HepG2 (cell line): ENCODE data around the gene MAP2K5. TPM values are rescaled to one million over a fixed set of nuclear protein-coding genes. Genes with fewer than 3 reads are reported as not detected.

ENCODE experiments used
- ATAC-seq: fragments of 200-7000 bp; cut with Tn5 transposase; 3 replicates; pipeline ENCODE4 v1.9.1; 2020; ENCODE audit warnings: mild to moderate bottlenecking, moderate library complexity
- BruUV-seq: library from RNA; stranded (reverse); fragments of 400-500 nt; replicated peaks from 2 replicates; lab custom pipeline; 2021; lab: Mats Ljungman, UMichigan
- CTCF ChIA-PET: fragments of 300-600 bp; formaldehyde crosslinking; extraction: SDS; loops from one replicate; lab custom pipeline; 2021; ENCODE audit warnings: low total read pairs, inconsistent platforms, low intra/inter-chr PET ratio; lab: Yijun Ruan, JAX
- POLR2A ChIA-PET: fragments of 350-600 bp; sonication (Branson Sonifier 250); formaldehyde crosslinking; loops from one replicate; lab custom pipeline; 2020; ENCODE audit warnings: antibody characterized with exemption, inconsistent platforms; lab: Yijun Ruan, JAX
- DNase-seq: peaks from one replicate; pipeline ENCODE4 v3.0.0-alpha.2; 2015; ENCODE audit warnings: low spot score
- FAIRE-seq: peaks from 3 replicates; lab custom pipeline; 2011; peaks lifted over from hg19 to GRCh38; lab: Jason Lieb, UNC
- H2AFZ ChIP-seq: one replicate; pipeline ENCODE4 v1.6.1; 2011; ENCODE audit warnings: low read length, inconsistent platforms
- H3K27ac ChIP-seq: fragments of 300-600 bp; 3 replicates; pipeline ENCODE4 v1.8.0; 2011; ENCODE audit warnings: mixed run types, mild to moderate bottlenecking, mixed read lengths, low read length, inconsistent platforms; ENCODE audit not compliant: insufficient read depth; ENCODE audit errors: extremely low read length
- H3K27me3 ChIP-seq, 2 experiments: fragments of 200-600 bp in 1 of 2; 2 replicates in 1 of 2; 3 replicates in 1 of 2; pipeline versions ENCODE4 v1.6.0 to v1.8.0; 2011; ENCODE audit warnings: low read length in 2 of 2, mild to moderate bottlenecking in 2 of 2, moderate library complexity in 2 of 2, inconsistent platforms in 1 of 2; ENCODE audit not compliant: insufficient read depth in 2 of 2, control insufficient read depth in 1 of 2
- H3K36me3 ChIP-seq, 2 experiments: fragments of 200-600 bp in 1 of 2; replicated peaks in 1 of 2; 2 replicates in 1 of 2; 3 replicates in 1 of 2; pipeline versions ENCODE4 v1.5.1 to v1.8.0; 2011; ENCODE audit warnings: low read length in 2 of 2, inconsistent platforms in 1 of 2; ENCODE audit not compliant: insufficient read depth in 2 of 2, control insufficient read depth in 1 of 2
- H3K4me1 ChIP-seq: 2 replicates; pipeline ENCODE4 v1.5.1; 2012; ENCODE audit warnings: low read length, inconsistent platforms; ENCODE audit not compliant: insufficient read depth
- H3K4me2 ChIP-seq: 2 replicates; pipeline ENCODE4 v1.6.0; 2011; ENCODE audit warnings: low read depth, low read length, inconsistent platforms
- H3K4me3 ChIP-seq, 3 experiments: fragments of 200-600 bp in 1 of 3; sonication (generic), shearing (Covaris generic) in 1 of 3; replicated peaks in 1 of 3; 2 replicates each; pipeline ENCODE4 v1.5.1; 2011 to 2016; ENCODE audit warnings: low read length in 3 of 3, inconsistent platforms in 2 of 3, low read depth in 2 of 3, mild to moderate bottlenecking in 2 of 3, control low read depth in 1 of 3, mixed read lengths in 1 of 3; ENCODE audit not compliant: insufficient read depth in 1 of 3
- H3K79me2 ChIP-seq: one replicate; pipeline ENCODE4 v1.6.1; 2011; ENCODE audit warnings: low read length, inconsistent platforms; ENCODE audit not compliant: insufficient read depth
- H3K9ac ChIP-seq: 2 replicates; pipeline ENCODE4 v1.6.0; 2011; ENCODE audit warnings: mild to moderate bottlenecking, low read depth, low read length, inconsistent platforms; ENCODE audit not compliant: insufficient read depth
- H3K9me3 ChIP-seq: 2 replicates; pipeline ENCODE4 v1.5.1; 2012; ENCODE audit warnings: mild to moderate bottlenecking, low read length
- H4K20me1 ChIP-seq: 2 replicates; pipeline ENCODE4 v1.6.0; 2011; ENCODE audit warnings: inconsistent platforms, mild to moderate bottlenecking, low read length, moderate library complexity; ENCODE audit not compliant: insufficient read depth
- HNRNPLL ChIP-seq: fragments of 200-400 bp; formaldehyde crosslinking; IDR thresholded peaks from 2 replicates; pipeline ENCODE4 v1.6.1; 2017; ENCODE audit warnings: mild to moderate bottlenecking, low read depth, low read length; ENCODE audit not compliant: poor library complexity, severe bottlenecking
- NCOR1 ChIP-seq: fragments of 200-600 bp; sonication (generic); IDR thresholded peaks from 2 replicates; pipeline ENCODE4 v1.7.0; 2017; ENCODE audit warnings: antibody characterized with exemption, low read length, borderline replicate concordance
- SMC3 ChIP-seq: IDR thresholded peaks from 2 replicates; pipeline ENCODE4 v1.6.1; 2011; ENCODE audit warnings: low read length, improper control_type of control experiment
- STAG1 ChIP-seq: sonication (generic); formaldehyde crosslinking; IDR thresholded peaks from 2 replicates; pipeline ENCODE4 v1.4.0; 2020; ENCODE audit warnings: missing genetic modification reagents
- ZFP36 ChIP-seq: fragments of 150-350 bp; IDR thresholded peaks from 2 replicates; pipeline ENCODE4 v1.6.1; 2018; ENCODE audit warnings: borderline replicate concordance, low read length, low read depth; ENCODE audit not compliant: partially characterized antibody
- ZSCAN22 ChIP-seq: sonication (generic); formaldehyde crosslinking; IDR thresholded peaks from 2 replicates; pipeline ENCODE4 v1.4.0; 2020; ENCODE audit warnings: mild to moderate bottlenecking, missing genetic modification reagents
- WGBS: methylation state at CpG from one replicate; pipeline ENCODE4 v1.1.6; 2017; ENCODE audit warnings: low lambda C conversion rate; 5-methylcytosine and 5-hydroxymethylcytosine counted together
- in situ Hi-C: cut with HindIII; loops from 2 replicates; pipeline ENCODE4 v1.10.0; 2017; ENCODE audit warnings: low pct_unique_long_range_greater_than_20kb; ENCODE audit not compliant: extremely low pct_ligation_motif_present
- intact Hi-C: fragments of 100-400 bp; cut with micrococcal nuclease; formaldehyde crosslinking; loops from one replicate; pipeline ENCODE4 v1.10.0; 2022; ENCODE audit not compliant: unreplicated experiment
- polyA plus RNA-seq, 8 experiments: library from polyadenylated mRNA; depleted of rRNA in 3 of 8; stranded (reverse) in 7 of 8; unstranded in 1 of 8; fragments of >200 nt; fragmentation: Illumina TruSeq in 4 of 8; extraction: Trizol in 4 of 8; gene quantifications; 2 replicates each; pipeline versions ENCODE4 v1.2.1 to v1.2.3, GENCODE V29; 2011 to 2016; ENCODE audit warnings: low read depth in 4 of 8, missing spikeins in 1 of 8, mixed read lengths in 1 of 8; ENCODE audit not compliant: insufficient read depth in 1 of 8
- total RNA-seq, 5 experiments: library from RNA; depleted of rRNA; stranded (reverse); fragments of >200 nt; fragmentation: Illumina TruSeq; extraction: Trizol; gene quantifications; 2 replicates each; pipeline ENCODE4 v1.2.3, GENCODE V29; 2016; ENCODE audit warnings: low read depth in 1 of 5
- TF ChIP-seq, protein P1 (sequence below): sonication (generic); formaldehyde crosslinking; IDR thresholded peaks from 2 replicates; pipeline ENCODE4 v1.5.0; 2020; ENCODE audit warnings: mild to moderate bottlenecking, missing genetic modification reagents, moderate library complexity

MAP2K5 gene
- total and polyA plus RNA-seq, 2 of the 13 experiments (the other 11 are each of a cell fraction or from before 2014, with no cell fraction given): 4.0 to 4.3 TPM

DNA sequence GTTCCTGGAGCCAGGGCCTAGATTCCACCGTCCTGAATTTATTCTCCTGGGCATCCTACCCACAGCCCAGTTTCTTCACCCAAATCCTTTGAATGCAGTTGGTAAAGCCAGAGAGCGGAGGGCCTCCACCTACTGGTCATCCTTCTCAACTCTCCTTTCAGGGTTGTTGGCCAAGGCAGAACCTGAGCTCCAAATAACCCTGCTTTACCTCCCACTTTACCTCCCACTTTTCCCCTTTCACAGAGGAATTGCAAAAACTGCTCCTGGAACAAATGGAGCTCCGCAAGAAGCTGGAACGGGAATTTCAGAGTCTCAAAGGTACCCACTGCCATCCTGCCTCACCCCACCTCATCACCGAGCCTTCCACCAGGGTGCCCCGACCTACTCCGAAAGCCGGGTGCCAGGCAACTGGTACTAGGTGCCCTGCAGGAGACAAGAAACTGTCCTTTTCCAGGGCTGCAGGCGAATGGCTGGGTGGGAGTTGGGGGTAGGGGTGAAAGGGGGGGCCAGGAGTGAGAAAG, 289.6 kb downstream of the MAP2K5 start:
- H3K79me2 ChIP-seq: no peaks in the 10 kb centered on the region
- H3K9ac ChIP-seq: no peak overlapping the region
- peak; percentile 85 for FAIRE-seq
- no peak overlapping the region for H3K27ac ChIP-seq
- ChIA-PET CTCF (interaction anchor here (1.1 kb wide), 1 partner anchor 375 kb away, joined by 3 read pairs; no protein-coding TSS in a partner anchor), POLR2A (no interaction called here)
- peaks cover 5 to 68% of the 10 kb centered on the region in 2 experiments for H3K27me3 ChIP-seq
- DNase-seq: no peak
- no peaks in the 10 kb centered on the region for H3K36me3 ChIP-seq
- WGBS: 47% methylated on average over 8 of the region's 9 CpGs
- no TSS peak for BruUV-seq
- TF ChIP-seq NCOR1: no peak
- TF ChIP-seq HNRNPLL: no peak
- TF ChIP-seq SMC3: peak; percentile 41; the same call in 1 of the 2 replicates
- no peak for TF ChIP-seq ZFP36
- TF ChIP-seq, protein P1, sequence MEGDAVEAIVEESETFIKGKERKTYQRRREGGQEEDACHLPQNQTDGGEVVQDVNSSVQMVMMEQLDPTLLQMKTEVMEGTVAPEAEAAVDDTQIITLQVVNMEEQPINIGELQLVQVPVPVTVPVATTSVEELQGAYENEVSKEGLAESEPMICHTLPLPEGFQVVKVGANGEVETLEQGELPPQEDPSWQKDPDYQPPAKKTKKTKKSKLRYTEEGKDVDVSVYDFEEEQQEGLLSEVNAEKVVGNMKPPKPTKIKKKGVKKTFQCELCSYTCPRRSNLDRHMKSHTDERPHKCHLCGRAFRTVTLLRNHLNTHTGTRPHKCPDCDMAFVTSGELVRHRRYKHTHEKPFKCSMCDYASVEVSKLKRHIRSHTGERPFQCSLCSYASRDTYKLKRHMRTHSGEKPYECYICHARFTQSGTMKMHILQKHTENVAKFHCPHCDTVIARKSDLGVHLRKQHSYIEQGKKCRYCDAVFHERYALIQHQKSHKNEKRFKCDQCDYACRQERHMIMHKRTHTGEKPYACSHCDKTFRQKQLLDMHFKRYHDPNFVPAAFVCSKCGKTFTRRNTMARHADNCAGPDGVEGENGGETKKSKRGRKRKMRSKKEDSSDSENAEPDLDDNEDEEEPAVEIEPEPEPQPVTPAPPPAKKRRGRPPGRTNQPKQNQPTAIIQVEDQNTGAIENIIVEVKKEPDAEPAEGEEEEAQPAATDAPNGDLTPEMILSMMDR (CRISPR knock-in tag): peak; percentile 55
- peak; percentile 78; the same call in 1 of the 2 replicates for TF ChIP-seq ZSCAN22 (CRISPR knock-in tag)
- peak; percentile 51 for TF ChIP-seq STAG1 (CRISPR knock-in tag)
- intact Hi-C loops (loop anchor here (2.0 kb wide), 1 partner anchor 331 kb away; no protein-coding TSS in a partner anchor), in situ Hi-C loops (loop anchor here (10.0 kb wide), 1 partner anchor 887 kb away; no protein-coding TSS in a partner anchor)
- H2AFZ ChIP-seq: no peak overlapping the region
- H3K9me3 ChIP-seq: no peaks in the 10 kb centered on the region
- H4K20me1 ChIP-seq: no peaks in the 10 kb centered on the region
- H3K4me2 ChIP-seq: no peak overlapping the region
- peaks cover 32% of the 10 kb centered on the region for H3K4me1 ChIP-seq
- H3K4me3 ChIP-seq: no peak overlapping the region
- ATAC-seq: 0 out of 3 replicates have a peak, but pooled peaks have one; percentile 8
